NCI-H524 treated with DMSO at 0.1 percent for 48 hours (cell line): ENCODE data around the gene AGAP3.

ENCODE experiments used
- DNase-seq: peaks from one replicate; lab custom pipeline; 2025; lab: John Stamatoyannopoulos, UW

The AGAP3 gene

DNA sequence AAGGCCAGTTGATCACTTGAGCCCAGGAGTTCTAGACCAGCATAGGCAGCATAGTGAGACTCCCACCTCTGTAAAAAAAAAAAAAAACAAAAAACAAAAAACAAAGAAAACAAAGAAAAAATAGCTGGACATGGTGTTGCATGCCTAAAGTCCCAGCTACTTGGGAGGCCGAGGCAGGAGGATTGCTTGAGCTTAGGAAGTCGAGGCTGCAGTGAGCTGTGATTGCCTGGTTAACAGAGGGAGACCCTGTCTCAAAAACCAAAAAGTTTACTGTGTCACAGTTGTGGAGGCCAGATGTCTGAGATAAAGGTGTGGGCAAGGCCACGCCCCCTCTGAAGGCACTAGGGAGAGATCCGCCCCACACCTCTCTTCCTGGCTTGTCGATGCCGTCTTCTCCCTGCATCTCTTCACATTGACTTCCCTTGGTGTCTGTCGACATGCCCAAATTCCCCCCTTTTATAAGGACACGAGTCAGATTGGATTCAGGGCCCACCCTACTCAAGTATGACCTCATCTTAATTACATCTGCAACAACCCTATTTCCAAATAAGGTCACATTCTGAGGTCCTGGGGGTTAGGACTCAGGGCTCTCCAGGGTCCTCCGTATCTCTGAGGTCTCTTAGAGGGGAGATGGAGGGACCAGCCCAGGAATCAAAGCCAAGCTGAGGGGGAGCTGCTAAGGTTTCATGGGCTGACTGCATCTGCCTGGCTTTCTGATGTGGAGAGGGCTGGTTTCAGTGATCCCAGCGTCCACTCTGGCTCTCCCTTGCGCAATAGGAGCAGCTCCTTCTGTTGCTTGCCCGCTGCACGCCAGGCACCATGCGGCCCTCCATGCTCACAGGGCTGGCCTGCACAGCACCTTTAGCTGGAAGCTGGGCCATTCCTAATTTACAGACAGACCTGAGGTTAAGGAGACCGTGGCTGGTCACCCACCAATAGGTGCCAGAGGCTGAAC is 23.1 kb downstream of the AGAP3 start:
- no peak for DNase-seq

DNA sequence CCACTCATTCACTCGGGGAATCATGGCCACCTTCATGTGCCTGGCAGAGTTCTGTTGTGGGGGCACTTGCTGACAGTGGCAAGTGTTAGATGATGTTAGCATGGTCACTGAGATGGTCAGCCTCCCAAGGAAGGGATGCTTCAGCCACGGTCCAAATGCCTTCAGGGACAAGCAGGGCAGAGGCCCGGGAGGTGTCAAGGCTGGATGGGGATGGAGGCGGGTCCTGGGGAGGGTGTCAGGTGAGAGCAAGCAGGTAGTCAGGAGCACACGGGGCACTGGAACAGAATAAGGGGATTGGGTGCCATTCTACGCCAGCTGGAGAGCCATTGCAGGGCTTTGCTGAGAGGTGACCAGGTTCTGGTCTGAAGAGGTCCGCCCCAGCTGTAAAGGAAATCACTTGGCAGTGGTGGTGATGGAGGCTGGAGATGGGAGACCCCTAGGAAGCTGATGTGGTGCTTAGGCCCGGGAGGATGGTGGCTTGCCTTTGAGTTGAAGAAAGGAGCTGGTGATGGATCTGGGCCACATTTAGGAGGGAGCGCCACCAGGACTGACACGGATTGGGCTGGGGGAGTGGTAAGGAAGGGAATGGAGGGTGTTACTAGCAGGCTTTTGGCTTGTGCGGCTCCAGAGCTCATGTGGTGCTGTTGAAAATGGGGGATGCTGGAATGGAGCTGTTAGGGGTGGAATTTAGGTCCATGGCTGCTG is 24.1 kb downstream of the AGAP3 start:
- DNase-seq, result no peak

DNA sequence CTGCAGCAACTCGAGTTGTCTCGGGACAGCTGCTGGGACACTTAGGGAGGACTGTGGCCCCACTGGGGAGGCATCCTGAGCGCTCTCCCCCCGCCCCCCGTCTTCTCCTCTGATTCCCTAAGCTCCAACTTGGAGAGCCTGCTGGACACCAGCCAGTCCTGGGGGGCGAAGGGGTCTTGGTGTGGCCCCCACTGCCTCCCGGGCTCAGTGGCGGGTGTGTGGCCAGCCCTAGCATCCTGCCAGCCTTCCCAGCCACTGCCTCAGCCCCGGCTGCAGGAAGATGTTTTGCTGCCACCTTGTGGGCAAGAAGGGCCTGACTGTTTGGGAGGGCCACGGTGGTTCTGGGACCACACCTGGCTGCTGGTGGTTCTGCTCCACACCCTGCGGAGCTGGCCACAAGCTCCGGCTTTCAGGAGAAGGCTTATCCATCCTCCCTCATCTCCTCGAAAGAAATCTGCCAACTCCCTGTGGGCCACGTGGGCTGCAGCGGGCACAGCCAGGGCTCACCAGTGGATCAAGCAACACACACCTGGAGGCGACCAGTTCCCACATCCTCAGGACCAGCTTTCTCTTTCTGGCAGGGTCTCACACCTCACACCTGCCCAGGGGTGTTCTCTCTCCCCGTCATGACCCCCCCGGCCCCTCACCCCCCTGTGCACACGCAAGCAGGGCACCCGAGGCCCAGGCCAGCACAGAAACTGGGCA is 24.8 kb downstream of the AGAP3 start:
- DNase-seq, result no peak

DNA sequence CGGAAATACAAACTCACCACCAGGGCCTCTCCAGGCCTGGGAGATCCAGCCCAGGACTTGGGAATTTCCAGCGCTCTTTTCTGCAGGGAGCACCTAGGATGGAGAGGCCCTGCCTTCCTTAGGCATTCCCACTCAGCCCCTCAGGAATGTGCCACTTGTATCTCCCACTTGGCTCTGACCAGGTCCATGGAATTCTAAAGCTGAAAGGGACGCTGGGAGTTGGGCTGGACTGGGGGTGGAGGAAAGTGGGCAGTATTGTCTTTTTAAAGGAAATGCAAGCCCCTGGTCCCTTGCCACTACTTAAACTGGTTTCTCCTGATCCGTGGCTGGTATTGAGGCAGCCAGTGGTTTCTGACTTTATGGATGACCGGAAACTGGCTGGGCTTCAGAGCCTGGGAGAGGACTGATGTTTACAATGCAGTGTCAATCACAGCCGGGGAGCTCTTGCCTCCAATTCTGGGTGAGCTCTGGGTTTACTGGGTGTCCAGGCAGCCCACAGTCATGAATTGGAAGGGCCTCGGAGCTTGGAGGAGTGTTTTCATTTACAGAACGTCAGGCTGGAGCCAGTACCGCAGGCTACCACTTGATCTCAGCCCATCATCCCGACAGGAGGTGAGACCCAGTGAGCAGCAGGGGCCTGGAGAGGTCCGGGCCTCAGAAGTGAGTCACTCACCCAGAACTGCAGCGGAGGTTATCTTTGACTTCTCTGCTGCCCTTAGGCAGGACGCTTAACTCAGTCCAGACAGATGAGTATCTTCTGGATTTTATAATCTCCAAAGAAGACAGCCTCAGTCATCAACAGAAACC is 27.3 kb downstream of the AGAP3 start:
- DNase-seq, result no peak

DNA sequence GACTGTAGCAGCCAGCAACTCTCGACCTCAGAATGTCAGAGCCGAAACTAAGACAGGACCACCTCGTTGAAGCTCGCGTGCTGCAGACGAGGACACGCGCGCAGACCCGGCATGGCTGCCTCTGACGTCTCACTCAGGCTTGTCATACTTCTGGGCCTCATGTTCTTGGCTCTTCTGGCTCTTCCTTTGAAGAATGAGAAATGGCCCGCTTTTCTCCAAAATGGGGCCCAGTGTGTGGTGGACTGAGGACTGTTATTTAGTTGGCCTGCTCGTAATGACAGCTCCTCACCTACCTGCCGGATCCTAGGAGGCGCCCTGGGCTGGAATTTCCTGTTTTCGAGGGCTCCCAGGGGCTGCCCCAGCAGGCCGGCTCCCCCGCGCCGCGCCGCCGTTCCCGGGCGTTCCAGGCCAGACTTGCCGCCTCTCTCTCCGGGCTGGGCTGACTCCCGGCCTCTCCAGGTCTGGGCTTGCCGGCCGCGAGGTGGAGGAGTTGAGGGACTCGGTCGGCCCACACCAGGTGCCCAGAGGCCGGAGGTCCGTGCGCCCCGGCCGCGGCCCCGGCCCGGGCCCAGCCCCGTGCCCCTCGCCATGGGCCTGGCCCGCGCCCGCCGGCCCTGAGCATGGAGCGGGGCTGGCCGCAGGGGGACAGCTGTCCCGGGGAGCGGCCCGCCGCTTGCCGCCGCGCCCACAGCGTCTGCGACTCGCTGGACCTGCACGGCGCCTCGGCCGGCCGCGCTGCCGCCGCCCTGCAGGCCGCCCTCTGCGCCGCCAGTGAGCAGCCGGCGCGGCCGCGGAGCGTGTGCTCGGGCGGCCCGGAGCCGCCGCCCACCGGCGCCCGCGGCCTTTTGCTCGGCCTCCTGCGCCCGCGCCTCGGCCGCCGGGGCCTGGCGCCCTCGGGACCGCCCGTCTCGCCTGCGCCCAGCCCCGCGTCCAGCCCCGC is 28.1 kb downstream of the AGAP3 start:
- no peak for DNase-seq

DNA sequence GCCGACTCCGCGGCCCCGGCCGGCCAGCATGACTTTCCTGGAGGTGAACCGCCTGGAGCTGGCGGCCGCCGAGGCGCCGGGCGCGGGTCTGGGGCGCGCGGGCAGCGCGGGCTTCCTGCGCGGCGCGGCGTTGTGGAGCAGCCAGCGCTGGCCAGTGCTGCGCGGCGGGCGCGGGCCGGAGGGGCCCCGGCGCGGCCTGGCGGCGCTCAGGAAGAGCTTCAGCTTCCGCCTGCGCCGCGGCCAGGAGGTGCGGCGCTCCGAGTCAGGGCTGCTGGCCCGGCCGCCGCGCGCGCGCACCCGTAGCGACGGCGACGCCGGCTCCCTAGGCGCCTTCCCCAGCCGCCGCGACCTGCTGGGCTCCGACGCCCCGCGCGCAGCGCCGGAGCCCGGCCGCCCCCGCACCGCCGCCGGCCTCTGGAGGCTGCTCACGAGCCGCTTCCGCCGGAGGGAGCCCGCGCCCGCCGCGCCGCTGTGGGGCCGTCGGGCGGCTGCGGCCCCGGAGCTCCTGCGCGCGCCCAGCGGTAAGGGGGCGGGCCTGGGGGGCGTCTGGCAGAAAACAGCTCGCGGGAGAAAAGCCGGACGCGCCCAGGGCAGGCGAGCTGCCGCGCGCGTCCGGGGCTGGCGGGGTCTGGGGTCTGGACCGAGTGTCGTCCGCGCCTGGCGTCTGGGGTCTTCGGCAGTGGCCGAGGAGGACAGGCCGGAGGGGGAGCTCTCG is 29.0 kb downstream of the AGAP3 start:
- DNase-seq, result no peak

DNA sequence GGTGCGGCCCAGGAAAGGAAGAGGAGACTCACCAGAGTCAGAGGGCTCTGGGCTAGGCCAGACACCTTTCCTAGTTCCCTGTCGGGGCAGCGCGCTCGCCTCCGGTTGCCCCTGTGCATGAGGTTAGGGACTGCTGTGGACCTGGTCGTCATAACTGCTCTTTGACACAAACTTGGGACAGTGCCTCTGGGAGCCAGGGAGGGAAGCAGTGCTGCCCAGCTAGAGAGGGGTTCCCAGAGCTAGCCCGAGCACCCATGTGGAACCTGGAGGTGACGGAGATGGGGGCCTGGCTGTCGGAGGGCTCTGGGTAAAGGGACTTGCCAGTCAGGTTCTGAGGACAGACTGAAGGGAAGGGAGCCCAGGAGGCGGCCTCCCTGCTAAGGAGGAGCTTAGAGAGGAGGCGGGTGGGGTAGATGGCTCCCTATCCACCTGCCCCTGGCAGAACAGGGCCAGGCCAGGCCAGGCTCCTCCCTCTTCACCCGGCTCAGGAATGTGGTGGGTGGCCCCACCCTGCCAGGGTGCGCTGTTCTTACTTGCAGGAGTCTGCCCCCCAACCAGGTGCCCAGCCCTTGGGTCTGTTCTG is 29.7 kb downstream of the AGAP3 start:
- DNase-seq, result no peak

DNA sequence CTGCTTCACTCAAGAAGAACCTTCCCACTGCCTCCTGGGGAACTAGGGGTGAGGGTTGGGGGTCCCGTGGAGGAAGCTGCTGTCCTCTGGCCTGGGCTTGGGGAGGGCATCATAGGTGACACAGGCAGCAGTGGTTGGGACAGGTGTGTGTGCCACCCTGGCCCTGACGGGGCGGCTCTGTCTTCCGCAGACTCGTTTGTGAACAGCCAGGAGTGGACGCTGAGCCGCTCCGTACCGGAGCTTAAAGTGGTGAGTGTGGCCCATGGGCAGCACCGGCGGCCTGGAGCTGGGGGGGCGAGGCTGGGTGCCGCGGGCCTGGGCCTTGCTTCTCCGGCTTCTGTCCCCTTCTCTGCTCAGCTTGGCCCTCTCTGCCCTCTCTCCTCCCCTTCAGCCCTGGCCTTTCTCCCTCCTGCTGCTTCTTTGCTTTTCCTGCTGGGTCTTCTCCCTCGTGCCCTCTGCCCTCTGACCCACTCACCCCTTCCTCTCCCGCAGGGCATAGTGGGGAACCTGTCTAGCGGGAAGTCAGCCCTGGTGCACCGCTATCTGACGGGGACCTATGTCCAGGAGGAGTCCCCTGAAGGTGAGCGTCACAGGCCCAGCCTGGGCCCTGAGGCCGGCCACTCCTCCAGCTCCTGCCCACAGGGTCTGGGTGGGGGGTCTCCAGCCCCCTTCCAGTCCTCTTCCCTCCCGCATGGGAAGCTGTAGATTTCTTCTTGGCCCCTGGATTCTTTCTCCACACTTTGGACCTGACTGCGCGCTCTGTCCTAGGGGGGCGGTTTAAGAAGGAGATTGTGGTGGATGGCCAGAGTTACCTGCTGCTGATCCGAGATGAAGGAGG is 30.5 kb downstream of the AGAP3 start:
- DNase-seq, result no peak

DNA sequence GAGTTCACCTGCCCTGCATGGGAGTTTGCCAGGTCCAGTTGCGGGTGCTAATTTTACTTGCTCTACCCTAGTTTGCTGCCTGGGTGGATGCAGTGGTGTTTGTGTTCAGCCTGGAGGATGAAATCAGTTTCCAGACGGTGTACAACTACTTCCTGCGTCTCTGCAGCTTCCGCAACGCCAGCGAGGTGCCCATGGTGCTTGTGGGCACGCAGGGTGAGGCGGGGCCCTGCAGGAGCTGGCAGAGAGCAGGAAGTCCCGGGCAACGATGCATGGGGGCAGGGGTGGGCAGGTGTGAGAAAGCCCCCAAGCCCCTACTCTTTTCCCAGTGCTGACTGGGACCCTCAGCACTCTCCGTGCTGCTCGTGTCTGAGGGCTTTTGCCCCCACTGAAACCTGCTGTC is 31.3 kb downstream of the AGAP3 start:
- DNase-seq, result no peak

DNA sequence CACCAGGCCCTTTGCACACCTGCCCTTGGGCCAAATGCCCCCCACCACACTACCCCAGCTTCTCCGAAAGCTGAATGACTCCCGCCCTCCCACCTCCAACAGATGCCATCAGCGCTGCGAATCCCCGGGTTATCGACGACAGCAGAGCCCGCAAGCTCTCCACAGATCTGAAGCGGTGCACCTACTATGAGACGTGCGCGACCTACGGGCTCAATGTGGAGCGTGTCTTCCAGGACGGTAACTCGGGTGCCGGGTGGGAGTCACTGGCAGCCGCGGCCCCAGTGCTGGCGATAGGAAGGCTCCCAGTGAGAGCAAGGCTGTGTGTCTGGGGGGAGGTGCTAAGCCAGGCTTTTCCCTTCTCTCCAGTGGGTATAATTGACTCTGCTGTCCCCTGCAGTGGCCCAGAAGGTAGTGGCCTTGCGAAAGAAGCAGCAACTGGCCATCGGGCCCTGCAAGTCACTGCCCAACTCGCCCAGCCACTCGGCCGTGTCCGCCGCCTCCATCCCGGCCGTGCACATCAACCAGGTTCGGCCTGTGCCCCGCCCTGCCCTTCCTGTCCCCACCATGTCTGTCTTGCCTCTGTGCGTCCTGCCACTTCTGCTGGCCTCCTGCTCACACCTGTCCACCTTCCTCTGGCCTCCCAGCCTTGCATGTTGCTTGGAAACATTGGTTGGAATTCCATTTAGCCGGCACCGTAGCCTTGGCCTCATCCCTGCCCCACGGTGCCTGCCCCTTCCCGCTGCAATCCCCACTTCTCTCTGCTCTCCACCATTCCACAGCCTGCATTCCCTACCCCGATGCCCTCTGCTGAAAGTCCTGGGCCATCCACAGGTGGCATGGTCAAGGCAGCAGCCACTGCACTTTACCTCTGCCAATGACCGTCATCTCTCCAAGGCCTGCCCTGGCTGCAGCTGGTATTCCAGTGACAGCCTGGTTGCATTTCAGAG is 32.1 kb downstream of the AGAP3 start:
- no peak for DNase-seq

DNA sequence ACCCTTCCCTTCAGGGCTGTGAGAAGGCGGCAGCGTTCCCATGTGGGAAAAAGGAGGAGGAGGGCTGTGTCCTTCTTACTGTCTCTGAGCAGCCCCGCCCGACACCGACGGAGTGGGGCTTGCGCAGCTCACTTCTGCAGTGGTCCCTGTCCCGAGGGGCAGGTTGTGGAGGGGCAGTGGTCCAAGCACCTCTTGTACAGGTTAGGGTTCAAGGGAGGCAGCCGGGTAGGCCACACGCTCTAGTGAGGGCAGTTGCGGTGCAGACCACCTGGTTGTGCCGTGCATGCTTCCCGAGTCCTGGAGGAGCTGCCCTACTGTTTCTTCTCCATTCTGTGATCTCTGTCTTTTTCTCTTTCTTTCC is 32.8 kb downstream of the AGAP3 start:
- no peak for DNase-seq

DNA sequence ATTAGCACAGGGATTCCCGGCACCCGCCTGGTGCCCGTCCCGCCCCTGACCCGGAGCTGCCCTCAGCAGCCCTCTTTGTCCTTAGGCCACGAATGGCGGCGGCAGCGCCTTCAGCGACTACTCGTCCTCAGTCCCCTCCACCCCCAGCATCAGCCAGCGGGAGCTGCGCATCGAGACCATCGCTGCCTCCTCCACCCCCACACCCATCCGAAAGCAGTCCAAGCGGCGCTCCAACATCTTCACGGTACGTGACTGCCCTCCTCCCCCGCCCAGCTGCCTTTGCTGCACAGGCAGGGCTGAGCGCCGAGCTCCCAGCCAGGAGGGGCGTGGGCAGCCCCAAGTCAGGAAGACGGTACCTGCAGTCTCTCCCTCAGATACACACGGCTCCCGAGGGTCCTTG is 33.6 kb downstream of the AGAP3 start:
- no peak for DNase-seq

DNA sequence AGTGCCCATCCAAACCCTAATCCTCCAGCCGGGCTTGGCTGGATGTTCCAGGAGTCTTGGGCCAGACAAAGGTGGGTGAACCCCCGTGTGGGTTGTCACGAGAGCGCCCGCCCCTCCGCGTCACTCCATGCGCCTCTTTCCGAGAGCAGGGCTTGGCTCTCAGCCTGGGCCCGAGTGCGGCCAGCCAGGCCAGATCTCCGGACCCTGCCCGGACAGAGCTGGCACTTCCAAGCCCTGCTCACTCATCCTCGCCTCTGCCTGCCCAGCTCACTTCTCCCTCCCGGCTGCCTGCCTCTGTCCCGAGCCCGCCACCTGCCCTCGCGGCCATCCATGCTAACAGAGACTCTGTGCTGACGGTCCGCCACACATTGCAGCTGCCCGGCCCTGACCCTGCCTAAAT is 34.6 kb downstream of the AGAP3 start:
- DNase-seq, result no peak

DNA sequence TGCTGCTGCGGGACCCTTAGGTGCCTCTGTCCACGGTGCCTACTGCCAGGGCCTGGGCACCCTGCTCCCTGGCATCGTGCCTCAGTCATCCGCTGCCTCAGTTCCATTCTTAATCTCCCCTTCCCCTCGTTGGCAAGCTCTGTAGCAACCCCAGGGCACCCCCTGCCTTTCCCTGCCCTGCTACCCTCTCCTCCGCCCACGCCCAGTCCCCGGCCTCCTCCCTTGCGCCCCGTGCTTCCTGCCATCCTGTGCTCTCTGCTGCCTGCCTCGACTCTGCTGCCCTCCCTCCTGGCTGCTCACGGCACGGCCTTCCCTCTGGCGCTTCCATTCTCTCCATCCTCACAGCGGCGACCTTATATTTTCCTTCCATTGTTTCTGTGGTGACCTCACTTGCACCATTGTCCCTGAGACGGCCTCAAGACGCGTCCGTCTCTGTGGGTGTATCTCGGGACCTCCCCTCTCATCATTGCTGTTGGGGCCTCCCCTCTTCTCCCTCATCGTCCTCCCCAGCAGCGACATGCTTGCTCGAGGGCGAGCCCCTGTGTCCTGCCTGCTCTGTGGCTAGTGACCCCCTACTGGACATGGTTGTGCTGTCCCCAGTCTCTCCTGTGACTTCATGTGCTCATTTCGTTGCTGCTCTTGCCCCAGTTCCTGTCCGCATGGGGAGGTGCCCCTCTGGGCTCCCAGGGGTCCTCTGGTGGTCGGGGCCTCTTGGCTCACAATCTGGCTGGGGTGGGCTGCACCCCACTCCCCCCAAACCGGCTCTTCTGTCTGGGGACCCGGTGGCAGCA is 35.3 kb downstream of the AGAP3 start:
- DNase-seq, result no peak

DNA sequence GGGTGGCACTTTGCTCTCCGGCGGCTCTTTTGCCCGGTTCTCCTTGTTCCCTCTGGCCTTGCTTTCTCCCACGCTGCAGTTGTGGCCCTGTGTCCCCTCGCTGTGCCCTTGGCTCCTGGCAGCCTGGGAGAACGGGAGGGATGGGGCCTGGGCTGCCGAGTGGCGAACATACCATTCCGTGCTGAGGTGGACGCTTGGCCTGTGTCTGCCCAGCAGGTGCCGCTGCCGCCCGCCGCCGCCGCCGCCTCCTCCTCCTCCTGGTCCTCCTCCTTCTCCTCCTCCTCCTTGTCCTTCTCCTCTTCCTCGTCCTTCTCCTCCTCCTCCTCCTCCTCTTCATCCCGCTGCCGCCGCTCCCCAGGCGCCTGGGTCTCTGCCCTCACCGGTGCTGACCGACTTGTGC is 36.0 kb downstream of the AGAP3 start:
- DNase-seq, result no peak

DNA sequence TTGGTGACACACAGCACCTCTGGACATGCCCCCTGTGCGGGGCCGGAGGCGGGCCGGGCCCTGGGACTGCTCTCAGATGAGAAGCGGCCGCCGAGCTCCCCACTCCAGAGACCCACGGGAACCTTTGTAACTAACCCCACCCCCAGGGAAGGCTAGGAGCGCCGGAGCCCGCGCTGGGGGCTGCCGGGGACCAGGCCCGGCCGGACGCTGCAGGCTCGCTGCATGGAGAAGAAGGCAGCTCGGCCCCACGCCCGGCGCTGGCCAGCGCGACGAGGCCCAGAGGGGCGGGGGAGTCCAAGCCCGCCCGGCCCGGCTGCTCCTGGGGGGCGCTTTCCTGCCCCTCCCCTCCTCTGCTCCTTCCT is 36.5 kb downstream of the AGAP3 start:
- DNase-seq, result no peak
